ENCODE results near the gene PDE6D. TPM values are rescaled to one million over a fixed set of nuclear protein-coding genes. Genes with fewer than 3 reads are reported as not detected.

The PDE6D gene
- total and polyA plus RNA-seq, 2 of the 13 experiments (the other 11 are each of a cell fraction or from before 2014, with no cell fraction given): 14.1 to 23.2 TPM

- TF ChIP-seq ZBTB33 (CRISPR knock-in tag; IDR thresholded peaks at IDR 0.05): peak; percentile 65
- peak; percentile 46 for TF ChIP-seq ZEB1 (IDR thresholded peaks at IDR 0.05; ENCODE audit: insufficient replicate concordance, low read depth)
- TF ChIP-seq ZNF646 (CRISPR knock-in tag; IDR thresholded peaks at IDR 0.05): peak; percentile 57; the same call in 1 of the 2 replicates
- TF ChIP-seq CREM (IDR thresholded peaks at IDR 0.05): no peak
- TF ChIP-seq CREM (CRISPR knock-in tag; IDR thresholded peaks at IDR 0.05): no peak
- TF ChIP-seq BCLAF1 (IDR thresholded peaks at IDR 0.05): no peak
- TF ChIP-seq MBNL3 (CRISPR knock-in tag; conservative IDR thresholded peaks at IDR 0.05): no peak
- peak; percentile 67 for TF ChIP-seq ATF3 (CRISPR knock-in tag; IDR thresholded peaks at IDR 0.05)
- TF ChIP-seq ZNF792 (CRISPR knock-in tag; IDR thresholded peaks at IDR 0.05): peak; percentile 98
- TF ChIP-seq ZSCAN5A (CRISPR knock-in tag; IDR thresholded peaks at IDR 0.05; ENCODE audit: borderline replicate concordance): peak; percentile 82; the same call in 1 of the 2 replicates
- no peak for TF ChIP-seq NFRKB (IDR thresholded peaks at IDR 0.05)
- TF ChIP-seq FUBP1 (CRISPR knock-in tag; IDR thresholded peaks at IDR 0.05; ENCODE audit: borderline replicate concordance): no peak
- peak; percentile 98 for TF ChIP-seq TSC22D2 (CRISPR knock-in tag; IDR thresholded peaks at IDR 0.05; ENCODE audit: borderline replicate concordance)
Observed at GRCh38 chr2:231709981-231710798, 70.9 kb downstream of the PDE6D start (continued).
